Measurements from ENCODE around the gene GLDN. TPM values are rescaled to one million over a fixed set of nuclear protein-coding genes. Genes with fewer than 3 reads are reported as not detected.

Gene GLDN
- total and polyA plus RNA-seq, 2 of the 8 experiments (the other 6 are each of a cell fraction or from before 2014, with no cell fraction given): 0.24 to 0.50 TPM

DNA sequence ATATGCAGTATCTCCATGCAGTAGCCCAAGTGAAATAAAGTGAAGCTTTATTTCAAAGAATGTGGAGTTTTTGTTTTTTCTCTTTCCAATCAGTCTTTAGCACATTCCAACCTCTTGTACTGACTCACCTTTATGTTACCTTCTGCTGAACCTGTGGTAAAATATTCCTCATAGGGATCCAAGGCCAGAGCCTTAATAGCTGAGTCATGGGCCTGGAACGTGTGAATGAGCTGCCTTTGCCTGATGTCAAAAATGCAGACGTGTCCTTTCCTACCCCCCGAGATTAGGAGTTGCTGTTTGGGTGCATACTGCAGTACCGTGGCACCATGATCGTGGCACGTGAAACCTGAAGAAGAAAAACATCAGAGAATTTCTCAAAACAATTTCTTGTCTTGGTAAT is 108.5 kb downstream of the GLDN start (continued):
- TF ChIP-seq SAP30 (IDR thresholded peaks at IDR 0.05; ENCODE audit: insufficient read depth, insufficient replicate concordance, low read length) (no peak), SRF (IDR thresholded peaks at IDR 0.05; ENCODE audit: low read depth, low read length) (no peak), TAF1 (IDR thresholded peaks at IDR 0.05; ENCODE audit: low read depth, low read length) (no peak), SP4 (IDR thresholded peaks at IDR 0.05; ENCODE audit: low read length) (no peak), NRF1 (IDR thresholded peaks at IDR 0.05; ENCODE audit: low read depth, low read length) (no peak)

Small RNAs within 50 kb of the gene (microRNA-seq; reads per million reads assigned to microRNA genes)
- gene MIR7973-1 (ENCODE audit: borderline microRNAs expressed in 2 of 2, borderline number of aligned reads in 2 of 2, borderline replicate concordance in 1 of 2) (0 reads per million in 2 experiments), gene MIR7973-2 (ENCODE audit: borderline microRNAs expressed in 2 of 2, borderline number of aligned reads in 2 of 2, borderline replicate concordance in 1 of 2) (0 reads per million in 2 experiments)

Small RNAs within 50 kb of the gene (small RNA-seq; reads per million reads assigned to genes)
- not detected for gene AC020891.4 (ENCODE audit: insufficient read depth)
- not detected for gene MIR7973-1 (ENCODE audit: insufficient read depth)

Other genes starting within 250 kb of the GLDN start
- gene TNFAIP8L3, start 246.7 kb upstream of the GLDN start, total RNA-seq (2021; fragmentation: NEBNext Ultra II Directional; extraction: Animal tissue kit (Norgen Biotek cat#: 25700)): 0.27 and 0.67 TPM in 2 replicates
- gene TNFAIP8L3, start 246.7 kb upstream of the GLDN start, polyA plus RNA-seq (2011; rRNA removed): 0.16 and 0.23 TPM in 2 replicates
- not detected in 2 replicates for gene CYP19A1, start 3.1 kb upstream of the GLDN start, total RNA-seq (2021; fragmentation: NEBNext Ultra II Directional; extraction: Animal tissue kit (Norgen Biotek cat#: 25700))
- gene CYP19A1, start 3.1 kb upstream of the GLDN start, polyA plus RNA-seq (2011; rRNA removed): not detected in 2 replicates